ENCODE data around the gene CFDP1.
A peak's percentile ranks its signal among the peaks of the same experiment; 100 is the strongest.

Gene CFDP1

GRCh38 chr16:75406943-75407342, 26.4 kb downstream of the CFDP1 start:
- DNase-seq (ENCODE audit: low read depth): no peak

GRCh38 chr16:75402821-75403475, 30.4 kb downstream of the CFDP1 start:
- DNase-seq (ENCODE audit: low read depth): no peak

DNA sequence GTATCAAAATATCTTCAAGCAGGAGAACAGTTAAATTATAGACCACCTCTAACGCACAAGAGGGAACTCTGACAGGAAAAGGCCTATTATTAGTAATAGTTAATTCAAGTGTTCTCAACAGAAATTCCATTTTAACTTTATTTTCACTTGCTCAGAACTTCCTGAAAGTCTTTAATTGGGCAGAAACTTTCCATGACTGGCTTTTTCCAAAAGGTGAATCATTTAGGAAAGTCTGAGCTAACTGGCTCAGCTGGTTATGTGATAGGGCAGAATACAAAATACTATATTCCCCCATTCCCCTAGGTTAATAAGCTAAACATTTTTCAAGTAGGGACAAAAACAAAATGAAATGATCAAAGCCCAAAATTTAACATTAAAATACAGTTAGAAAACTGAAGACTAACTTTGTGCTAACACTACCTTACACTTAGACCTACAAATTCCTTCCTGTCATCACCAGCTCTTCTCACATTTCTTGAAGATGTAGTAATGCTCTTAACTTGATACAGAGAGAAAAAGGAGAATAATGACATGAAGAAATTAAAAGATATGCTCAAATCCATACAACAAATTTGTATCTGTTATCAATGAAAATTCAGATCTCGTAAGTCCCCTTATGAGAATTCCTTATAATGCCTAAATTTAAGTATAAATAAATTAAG, 31.0 kb downstream of the CFDP1 start:
- DNase-seq (ENCODE audit: low read depth): no peak

DNA sequence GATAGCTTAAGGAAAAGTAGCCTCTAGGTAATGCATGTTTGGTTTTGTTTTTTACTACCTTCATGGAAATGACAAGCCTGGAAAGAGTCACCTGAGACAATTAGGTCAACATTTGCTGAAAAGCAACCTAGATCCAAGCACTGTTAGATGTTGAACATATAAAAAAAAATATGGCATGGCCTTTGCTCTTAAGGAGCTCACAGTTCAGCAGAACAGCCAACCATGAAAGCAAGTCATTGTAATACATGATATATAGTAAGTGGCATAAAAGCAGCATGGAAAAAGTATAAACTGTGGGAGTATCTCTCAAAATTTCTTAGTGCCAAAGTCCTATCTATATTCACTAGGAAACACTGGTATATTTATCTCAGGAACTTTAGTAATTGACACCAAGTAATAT, 31.6 kb downstream of the CFDP1 start:
- no peak for DNase-seq (ENCODE audit: low read depth)

DNA sequence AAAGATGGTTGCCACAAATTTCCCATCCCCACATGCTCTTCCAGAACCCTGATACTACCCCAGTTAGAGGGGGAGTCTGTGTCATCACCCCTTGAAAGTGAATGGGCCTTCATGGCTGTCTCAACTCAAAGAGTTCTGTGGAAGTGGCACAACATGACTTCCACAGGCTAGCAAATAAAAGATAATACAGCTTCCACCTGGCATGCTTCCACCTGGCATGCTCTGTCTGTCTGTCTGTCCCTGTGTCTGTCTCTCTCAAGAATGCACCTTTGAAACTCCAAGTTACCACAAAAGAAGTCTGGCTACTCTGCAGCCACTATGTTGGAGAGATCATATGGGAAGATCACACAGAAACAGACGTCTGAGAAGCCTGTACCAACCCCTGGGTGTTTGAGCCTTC, 35.0 kb downstream of the CFDP1 start:
- DNase-seq (ENCODE audit: low read depth): no peak

DNA sequence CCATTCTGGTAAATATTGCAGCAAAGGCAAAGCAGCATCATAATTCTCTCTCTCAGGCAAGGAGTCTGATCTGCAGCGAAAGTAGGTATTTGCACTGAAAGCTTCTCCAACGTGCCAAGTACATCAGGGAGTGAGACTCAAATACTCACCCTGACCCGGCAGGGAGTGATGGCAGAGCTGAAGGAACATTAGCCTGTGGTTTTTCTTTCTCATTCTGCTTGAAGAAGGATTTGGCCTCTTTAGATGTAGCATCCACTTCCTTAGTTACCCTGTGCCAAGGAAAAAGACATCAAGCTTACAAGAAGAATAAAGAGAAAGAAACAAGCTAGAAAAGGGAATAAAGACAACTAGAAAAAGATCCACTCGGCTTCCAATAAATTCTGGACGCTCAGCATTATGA, 38.4 kb downstream of the CFDP1 start:
- no peak for DNase-seq (ENCODE audit: low read depth)

GRCh38 chr16:75392906-75393305, 40.4 kb downstream of the CFDP1 start:
- DNase-seq (ENCODE audit: low read depth): no peak

DNA sequence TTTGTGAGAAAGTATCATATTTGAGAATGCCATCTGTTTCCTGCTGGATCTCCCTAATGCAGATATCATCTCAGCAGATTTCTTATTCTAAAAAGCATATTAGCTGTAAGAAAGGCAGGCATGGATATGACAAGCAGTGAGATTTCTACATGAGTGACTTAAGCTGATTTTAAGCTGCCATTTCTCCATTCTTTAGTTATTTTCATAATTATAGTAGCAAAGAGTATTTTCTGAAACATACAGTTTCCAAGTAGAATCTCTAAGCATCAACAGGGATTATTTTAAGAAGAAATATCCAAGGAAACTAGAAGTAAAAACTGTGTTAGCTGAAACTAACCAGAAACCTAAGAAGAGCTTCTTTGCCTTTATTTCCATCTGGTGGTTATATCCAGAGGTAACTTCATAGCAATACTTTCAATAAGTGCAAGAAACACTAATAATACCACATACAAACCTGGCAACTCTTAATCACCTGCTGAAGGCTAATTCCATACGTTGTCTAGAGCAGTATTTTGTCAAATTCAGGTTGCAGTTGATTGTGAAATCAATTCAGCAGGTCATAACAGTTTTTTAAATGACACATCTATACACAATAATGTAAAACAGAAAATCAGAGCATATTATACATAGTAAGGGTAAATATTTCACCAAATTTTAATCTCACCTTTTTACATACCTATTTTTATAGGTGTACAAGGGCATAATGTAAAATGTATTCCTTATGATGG, 42.2 kb downstream of the CFDP1 start:
- DNase-seq (ENCODE audit: low read depth): no peak

- no peak for DNase-seq (ENCODE audit: low read depth)
Measured at GRCh38 chr16:75389096-75389690, 44.1 kb downstream of the CFDP1 start.

DNA sequence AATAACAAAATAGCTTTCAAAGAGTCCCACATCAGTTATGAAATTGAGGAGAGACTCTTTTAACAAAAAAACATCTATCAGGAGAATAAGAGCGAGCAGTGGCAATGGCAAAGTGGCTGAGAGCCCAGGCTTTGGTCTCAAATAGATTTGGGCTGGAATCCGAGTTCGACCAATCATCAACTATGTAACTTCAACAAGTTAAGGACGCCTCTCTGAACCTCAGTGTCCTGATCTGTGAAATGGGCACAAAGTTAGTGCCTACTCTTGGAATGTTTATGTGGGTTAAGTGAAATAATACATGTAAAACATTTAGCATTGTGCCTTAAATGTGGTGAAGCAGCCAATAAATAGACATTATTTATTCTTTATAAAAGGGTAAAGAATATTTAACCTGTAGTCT, 45.4 kb downstream of the CFDP1 start:
- DNase-seq (ENCODE audit: low read depth): no peak

- DNase-seq (ENCODE audit: low read depth): no peak
Measured at GRCh38 chr16:75385507-75386152, 47.7 kb downstream of the CFDP1 start.

DNA sequence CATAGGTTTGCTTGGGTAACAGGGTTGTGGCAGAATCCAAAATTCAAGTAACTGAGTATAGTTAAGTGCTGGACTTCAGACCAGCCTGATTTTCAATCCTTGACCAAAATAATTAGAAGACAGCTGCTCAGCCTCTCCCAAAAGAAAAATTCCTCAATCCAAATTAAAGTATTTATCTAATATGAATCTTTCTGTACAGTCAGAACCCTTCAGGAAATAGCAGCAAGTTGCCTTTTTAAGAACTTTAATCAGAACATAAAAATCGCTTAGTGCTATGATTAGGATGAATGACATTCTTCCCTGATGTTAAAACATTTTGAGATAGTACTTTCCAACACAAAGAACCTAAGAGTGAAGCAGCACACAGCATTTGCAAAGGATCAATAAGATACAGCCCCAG, 50.2 kb downstream of the CFDP1 start:
- DNase-seq (ENCODE audit: low read depth): no peak

- DNase-seq (ENCODE audit: low read depth): no peak
Measured at GRCh38 chr16:75382611-75383010, 50.7 kb downstream of the CFDP1 start.

DNA sequence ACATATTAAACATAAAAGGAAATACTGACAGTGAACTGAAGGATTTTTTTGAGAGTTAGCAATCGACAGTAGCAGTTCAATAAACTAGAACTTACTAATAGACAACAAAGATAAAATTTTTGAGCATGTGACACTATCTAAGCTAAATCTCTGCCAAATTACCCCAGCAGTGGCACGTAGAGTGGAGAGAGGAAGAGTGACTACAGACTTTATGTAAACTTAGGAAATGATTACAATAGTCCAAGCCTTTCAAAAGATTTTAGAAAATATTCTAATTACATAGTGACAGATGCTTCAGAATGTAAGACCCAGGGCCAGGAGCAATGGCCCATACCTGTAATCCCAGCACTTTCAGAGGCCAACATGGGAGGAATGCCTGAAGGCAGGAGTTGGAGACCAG, 52.4 kb downstream of the CFDP1 start:
- no peak for DNase-seq (ENCODE audit: low read depth)

DNA sequence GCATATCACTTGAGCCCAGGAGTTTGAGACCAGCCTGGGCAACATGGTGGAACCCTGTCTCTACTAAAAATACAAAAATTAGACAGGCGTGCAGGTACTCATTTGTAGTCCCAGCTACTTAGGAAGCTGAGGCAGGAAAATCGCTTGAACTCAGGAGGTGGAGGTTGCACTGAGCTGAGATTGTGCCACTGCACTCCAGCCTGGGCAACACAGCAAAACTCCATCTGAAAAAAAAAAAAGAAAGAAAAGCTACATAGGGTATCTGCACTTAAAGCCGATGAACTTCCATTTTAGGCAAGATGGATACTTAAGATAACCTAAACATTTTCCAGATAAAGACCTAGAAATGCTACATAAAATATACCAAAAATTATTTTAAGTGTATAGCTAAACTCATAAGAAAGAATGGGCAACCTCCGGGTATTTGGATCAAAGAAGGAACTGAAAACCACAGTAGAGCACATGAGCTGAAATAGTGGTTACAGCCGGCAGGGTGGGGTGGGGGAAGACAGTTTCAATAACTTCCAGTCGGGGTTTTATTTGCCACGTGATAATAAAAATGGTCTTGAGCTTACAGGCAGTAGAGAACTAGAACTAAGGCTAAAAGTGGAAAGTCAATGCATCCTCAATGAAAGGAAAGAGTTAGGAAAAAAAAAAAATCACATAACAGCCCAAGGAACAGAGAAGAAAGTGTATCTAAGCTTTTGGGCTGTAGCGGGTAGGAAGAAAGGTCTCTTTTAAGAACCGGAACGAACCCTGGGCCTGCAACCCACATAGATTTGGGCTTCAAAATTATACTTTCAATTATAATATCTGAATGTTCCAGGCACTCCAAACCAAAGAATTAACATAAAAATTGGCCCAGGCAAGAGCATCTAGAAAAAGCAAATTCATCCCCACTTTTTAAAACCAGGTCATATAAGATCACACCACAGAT, 53.1 kb downstream of the CFDP1 start:
- peak; percentile 4 for DNase-seq (ENCODE audit: low read depth)

- no peak for DNase-seq (ENCODE audit: low read depth)
Measured at GRCh38 chr16:75379339-75379738, 54.0 kb downstream of the CFDP1 start.

GRCh38 chr16:75378616-75379015, 54.7 kb downstream of the CFDP1 start:
- no peak for DNase-seq (ENCODE audit: low read depth)

DNA sequence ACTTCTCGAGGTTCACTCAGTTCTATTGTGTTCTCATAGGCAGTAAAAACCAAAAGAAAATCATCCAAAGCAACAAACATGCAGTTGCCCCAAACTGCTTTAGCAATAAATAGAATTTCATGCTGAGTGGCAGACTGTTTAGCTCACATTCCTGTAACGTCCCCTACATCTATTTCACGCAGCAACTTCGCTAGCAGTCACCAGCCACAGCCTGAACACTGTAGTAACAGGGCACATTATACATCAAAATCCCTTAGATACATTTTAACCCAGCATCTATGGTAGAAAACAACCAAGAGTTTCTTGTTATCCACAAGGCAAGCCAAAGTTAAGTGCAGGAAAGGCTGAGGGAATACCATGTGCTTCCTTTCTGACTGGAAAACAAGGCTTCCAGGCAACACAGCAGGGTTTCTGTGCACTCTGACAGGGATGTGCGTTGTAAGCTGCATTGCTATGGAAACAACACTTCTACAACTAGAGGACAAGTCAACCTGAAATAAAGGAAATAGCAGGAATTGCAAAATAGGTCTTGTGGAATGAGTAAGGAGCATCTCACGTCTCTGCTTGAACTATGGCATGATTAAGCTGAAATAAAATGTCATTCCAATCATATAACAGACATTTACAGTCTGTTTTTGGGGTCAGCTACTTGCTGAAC, 55.4 kb downstream of the CFDP1 start:
- no peak for DNase-seq (ENCODE audit: low read depth)

DNA sequence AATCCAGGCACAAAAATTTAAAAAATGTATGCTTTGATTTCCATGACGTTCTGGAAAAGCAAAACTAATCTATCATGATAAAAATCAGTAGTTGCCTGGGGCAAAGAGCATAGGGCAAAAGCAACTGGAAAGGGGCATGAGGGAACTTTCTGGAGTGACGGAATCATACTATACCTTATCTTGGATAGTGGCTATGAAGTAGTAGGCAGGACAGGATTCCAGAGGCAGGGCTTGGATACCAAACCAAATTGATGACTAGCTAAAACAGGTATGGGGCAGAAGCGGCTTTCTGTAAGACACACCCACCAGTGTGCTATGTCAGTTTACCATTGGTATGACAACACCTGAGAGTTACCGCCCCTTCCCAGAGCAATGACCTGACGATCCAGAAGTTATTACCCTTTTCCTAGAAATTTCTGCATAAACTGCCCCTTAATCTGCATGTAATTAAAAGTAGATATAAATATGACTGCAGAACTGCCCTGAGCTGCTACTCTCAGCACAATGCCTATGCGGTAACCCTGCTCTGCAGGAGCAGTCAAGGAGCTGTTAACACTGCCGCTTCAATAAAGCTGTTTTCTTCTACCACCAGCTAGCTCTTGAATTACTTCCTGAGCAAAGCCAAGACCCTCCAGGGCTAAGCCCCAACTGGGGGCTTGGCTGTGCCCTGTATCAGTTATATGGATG, 56.7 kb downstream of the CFDP1 start:
- DNase-seq (ENCODE audit: low read depth): no peak

DNA sequence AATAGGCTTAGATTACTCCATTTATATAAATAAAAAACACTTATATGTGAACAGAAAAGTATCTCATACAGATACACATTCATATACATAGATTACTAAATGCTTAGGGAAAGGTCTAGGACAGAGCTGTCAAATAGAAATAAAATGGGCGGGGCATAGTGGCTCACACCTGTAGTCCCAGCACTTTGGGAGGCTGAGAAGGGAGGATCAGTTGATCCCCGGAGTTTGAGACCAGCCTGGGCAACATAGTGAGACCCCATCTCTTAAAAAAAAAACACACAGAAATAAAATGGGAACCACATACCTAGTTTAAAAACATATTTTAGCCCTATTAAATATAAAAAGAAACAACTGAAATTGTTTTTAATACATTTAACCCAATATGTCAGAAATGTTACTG, 58.9 kb downstream of the CFDP1 start:
- no peak for DNase-seq (ENCODE audit: low read depth)

Measured in stimulated activated CD4-positive, alpha-beta T cell treated with anti-CD3 and anti-CD28 coated beads, Interleukin-2, amount 100 ng/mL, for 4 hours (primary cell).